Mesodermal cell (in vitro differentiated cells): ENCODE data around the gene NEDD4L.
A peak's percentile ranks its signal among the peaks of the same experiment; 100 is the strongest.

Source experiments
- H3K27ac ChIP-seq: 2 replicates; pipeline ENCODE4 v1.7.0; 2013; ENCODE audit warnings: mild to moderate bottlenecking, low read depth, low read length, moderate library complexity; ENCODE audit not compliant: severe bottlenecking
- H3K36me3 ChIP-seq: 2 replicates; pipeline ENCODE4 v1.7.1; 2013; ENCODE audit warnings: mild to moderate bottlenecking, low read length, moderate library complexity; ENCODE audit not compliant: control insufficient read depth, insufficient read depth
- H3K4me1 ChIP-seq: one replicate; pipeline ENCODE4 v1.7.1; 2013; ENCODE audit warnings: mild to moderate bottlenecking, low read length; ENCODE audit not compliant: insufficient read depth, control insufficient read depth, poor library complexity, severe bottlenecking
- H3K4me3 ChIP-seq: 2 replicates; pipeline ENCODE4 v1.7.0; 2013; ENCODE audit warnings: low read length, control low read depth, mild to moderate bottlenecking; ENCODE audit not compliant: insufficient read depth, poor library complexity, severe bottlenecking; ENCODE audit errors: extremely low read depth
- H3K9me3 ChIP-seq: 2 replicates; pipeline ENCODE4 v1.7.1; 2013; ENCODE audit warnings: mild to moderate bottlenecking, low read length, moderate library complexity; ENCODE audit not compliant: control insufficient read depth
- WGBS, 2 experiments: methylation state at CpG; one replicate each; pipeline ENCODE4 v1.1.5; 2013; ENCODE audit warnings: missing lambda C conversion rate in 2 of 2; ENCODE audit not compliant: insufficient coverage in 2 of 2; 5-methylcytosine and 5-hydroxymethylcytosine counted together

Gene NEDD4L

DNA sequence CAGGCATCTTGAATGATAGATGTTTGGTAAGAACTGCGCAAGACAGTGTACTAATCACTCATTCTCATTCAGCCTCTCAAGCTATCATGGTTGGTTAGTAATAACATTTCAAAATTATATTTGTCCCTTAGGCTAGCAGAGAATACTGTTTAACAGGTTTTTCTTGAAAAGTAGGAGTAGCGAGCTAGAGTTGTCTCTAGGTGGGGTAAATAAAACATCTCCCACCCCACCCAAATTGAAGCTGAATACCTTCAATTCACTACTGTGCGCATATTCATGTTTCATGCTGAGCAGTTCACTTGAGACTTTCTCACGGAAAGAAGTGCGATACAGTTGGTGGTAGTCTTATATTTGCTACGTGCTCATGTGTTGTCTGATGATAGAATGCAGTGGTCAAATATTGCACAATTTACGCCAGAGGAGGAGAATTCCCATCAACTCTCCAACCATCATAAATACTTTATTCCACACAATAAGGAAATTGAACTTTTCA lies 49.3 kb downstream of the NEDD4L start:
- H3K27ac ChIP-seq: no peak overlapping the region
- no CpG with 5 or more reads among the region's 7 CpGs for WGBS, 2 experiments
- H3K4me3 ChIP-seq: no peak overlapping the region
- peaks cover 20% of the 10 kb centered on the region for H3K4me1 ChIP-seq
- H3K36me3 ChIP-seq: no peaks in the 10 kb centered on the region
- H3K9me3 ChIP-seq: no peaks in the 10 kb centered on the region

DNA sequence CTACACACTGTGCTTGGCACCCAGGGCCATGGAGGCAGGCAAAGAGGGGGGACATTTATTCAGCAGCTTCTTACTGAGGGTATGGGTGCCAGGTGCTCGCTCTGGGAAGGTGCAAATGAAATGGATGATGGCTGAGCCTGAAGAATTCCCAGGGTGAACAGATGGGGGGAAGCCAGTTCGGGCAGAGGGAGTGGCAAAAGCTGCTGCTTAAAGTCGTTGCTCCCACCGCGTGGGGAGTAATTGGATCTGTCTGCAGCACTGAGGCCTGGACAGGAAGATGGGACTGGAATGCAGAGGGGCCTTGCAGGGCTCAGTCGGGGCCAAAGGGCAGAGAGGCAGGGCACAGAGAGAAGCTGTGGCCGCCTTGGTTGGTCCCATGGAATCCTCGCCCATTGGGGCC lies 51.2 kb downstream of the NEDD4L start:
- Histone ChIP-seq H3K27ac (no peak overlapping the region), H3K9me3 (no peaks in the 10 kb centered on the region), H3K4me1 (peaks cover 23% of the 10 kb centered on the region), H3K4me3 (no peak overlapping the region), H3K36me3 (no peaks in the 10 kb centered on the region)
- WGBS, 2 experiments: 71 to 76% methylated on average over 7 of the region's 8 CpGs

DNA sequence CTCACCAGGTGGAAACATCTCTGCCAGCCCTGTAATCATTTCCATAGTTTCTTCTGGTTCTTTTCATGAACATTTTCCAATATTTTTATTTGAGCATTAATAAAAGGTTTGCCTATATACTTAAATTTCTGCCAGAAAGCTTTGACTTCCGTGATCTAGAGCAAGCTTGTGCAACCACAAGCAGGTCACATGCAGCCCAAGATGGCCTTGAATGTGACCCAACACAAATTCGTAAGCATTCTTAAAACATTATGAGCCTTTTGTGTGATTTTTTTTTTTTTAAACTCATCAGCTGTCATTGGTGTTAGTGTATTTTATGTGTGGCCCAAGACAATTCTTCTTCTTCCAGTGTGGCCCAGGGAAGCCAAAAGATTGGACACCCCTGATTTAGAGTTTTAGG lies 51.6 kb downstream of the NEDD4L start:
- H3K27ac ChIP-seq: no peak overlapping the region
- WGBS, 2 experiments: 100% methylated on average over 1 of the region's 2 CpGs; no CpG with 5 or more reads in 1 of the 2 experiments

DNA sequence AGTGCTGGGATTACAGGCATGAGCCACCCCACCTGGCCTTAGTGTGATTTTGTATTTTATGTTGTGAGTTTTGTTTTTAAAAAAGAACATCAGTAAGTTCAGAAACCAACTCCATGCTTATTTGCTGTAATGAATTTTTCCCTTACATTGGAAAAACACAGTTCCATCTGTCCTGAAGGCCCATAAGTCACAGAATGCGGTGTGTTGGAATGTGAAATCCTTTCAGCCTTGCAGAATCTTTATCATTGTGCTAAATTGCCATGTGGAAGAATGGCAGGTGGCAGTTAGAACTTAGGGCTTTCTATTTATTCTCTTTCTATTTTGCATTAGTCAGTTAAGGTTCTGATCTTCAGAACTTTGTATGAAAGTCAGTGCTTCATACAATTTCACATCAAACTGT lies 52.6 kb downstream of the NEDD4L start:
- Histone ChIP-seq H3K36me3 (no peaks in the 10 kb centered on the region), H3K27ac (peak overlapping the region; percentile 75), H3K4me3 (no peak overlapping the region), H3K4me1 (peaks cover 19% of the 10 kb centered on the region), H3K9me3 (no peaks in the 10 kb centered on the region)
- WGBS, 2 experiments: no CpG with 5 or more reads among the region's 1 CpG

More for the DNA sequence above, 51.6 kb downstream of the NEDD4L start:
- no peaks in the 10 kb centered on the region for H3K9me3 ChIP-seq
- no peaks in the 10 kb centered on the region for H3K36me3 ChIP-seq
- peaks cover 23% of the 10 kb centered on the region for H3K4me1 ChIP-seq
- H3K4me3 ChIP-seq: no peak overlapping the region

DNA sequence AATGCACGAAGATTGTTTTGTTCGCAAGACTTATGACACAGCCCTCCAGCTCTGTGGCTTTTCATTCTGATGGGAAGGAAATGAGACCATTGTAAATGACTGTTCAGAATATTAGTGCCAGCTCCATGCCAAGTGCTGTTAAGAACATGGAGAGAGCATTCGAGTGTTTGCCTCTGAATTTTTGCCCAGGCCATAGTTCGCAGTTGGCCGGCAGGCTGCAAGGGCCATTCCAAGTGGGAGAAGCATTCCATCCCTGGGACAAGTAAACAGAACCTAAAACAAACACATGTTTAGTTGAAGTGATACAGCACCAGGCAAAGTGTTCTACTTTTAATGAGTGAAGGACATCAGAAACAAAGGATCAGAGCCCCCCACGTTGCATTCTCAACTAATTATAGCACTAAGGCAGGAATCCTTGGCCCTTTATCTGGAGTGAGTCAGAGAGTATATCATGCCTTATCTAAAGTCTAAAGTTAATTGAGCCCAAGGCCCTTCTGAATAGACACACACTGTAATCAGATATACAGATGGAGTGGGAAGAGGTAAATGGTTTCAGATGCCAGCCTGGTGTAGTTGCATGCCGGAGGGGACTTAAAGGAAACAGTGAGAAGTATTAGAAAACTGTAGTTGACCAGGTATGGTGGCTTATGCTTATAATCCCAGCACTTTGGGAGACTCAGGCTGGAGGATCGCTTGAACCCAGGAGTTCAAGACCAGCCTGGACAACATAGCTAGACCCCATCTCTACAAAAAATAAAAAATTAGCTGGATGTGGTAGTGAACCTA lies 53.3 kb downstream of the NEDD4L start:
- WGBS, 2 experiments: 90 to 91% methylated on average over 5 of the region's 8 CpGs
- Histone ChIP-seq H3K36me3 (no peaks in the 10 kb centered on the region), H3K4me1 (peaks cover 19% of the 10 kb centered on the region), H3K9me3 (no peaks in the 10 kb centered on the region), H3K27ac (peak overlapping the region; percentile 75), H3K4me3 (no peak overlapping the region)

DNA sequence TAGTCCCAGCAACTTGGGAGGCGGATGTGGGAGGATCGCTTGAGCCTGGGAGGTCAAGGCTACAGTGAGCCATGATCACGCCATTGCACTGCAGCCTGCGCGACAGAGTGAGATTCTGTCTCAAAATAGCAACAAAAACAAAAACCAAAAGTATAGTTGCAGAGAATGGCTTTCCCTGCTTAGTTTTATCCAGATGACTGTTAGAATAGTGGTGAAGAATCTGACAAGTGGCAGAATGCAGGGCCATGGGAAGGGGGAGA lies 53.8 kb downstream of the NEDD4L start:
- WGBS, 2 experiments: 100% methylated on average over 3 of the region's 5 CpGs
- Histone ChIP-seq H3K27ac (no peak overlapping the region), H3K4me1 (peaks cover 19% of the 10 kb centered on the region), H3K4me3 (no peak overlapping the region), H3K36me3 (no peaks in the 10 kb centered on the region), H3K9me3 (no peaks in the 10 kb centered on the region)

DNA sequence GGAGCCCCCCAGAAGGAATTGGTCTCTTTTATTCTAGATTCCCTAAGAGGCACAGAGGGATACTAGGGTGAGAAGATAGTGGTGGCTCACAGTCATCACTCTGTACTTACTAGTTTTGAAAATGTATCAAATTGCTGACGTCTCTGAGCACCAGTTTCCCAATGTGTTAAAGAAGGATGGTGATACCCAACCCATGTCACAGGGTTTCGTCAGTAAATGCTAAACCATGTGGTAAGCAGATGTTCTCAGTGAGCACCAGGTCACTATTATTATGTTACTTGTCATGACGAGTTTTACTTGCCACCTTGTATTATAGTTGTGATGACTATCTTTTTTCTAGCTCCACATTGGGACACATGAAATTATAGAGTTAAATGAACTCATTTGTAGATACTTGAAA lies 54.7 kb downstream of the NEDD4L start:
- no peaks in the 10 kb centered on the region for H3K36me3 ChIP-seq
- 100% methylated on average over 2 of the region's 3 CpGs for WGBS, 2 experiments
- no peak overlapping the region for H3K27ac ChIP-seq
- H3K4me1 ChIP-seq: peaks cover 19% of the 10 kb centered on the region
- no peak overlapping the region for H3K4me3 ChIP-seq
- H3K9me3 ChIP-seq: no peaks in the 10 kb centered on the region

DNA sequence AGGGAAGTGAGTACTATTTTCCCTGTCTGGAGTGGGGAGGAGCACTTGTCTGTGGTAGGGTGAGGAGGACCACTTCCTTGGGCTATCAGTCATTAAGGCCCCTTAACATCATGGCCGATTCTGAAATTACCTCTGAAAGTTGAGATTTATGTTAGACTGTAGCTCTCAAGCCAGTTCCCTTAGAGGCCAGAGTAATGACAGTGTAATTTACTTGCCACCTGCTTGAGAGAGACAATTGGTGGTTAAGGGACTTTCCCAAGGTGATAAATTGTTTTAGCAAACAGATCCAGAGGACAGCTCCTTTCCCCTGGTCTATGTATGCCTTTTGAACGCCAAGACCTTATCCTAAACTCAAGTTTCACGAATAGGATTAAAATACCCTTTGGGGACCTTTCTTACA lies 56.1 kb downstream of the NEDD4L start:
- Histone ChIP-seq H3K4me1 (peaks cover 14% of the 10 kb centered on the region), H3K4me3 (no peak overlapping the region), H3K27ac (no peak overlapping the region), H3K36me3 (no peaks in the 10 kb centered on the region), H3K9me3 (peaks cover 4% of the 10 kb centered on the region)
- WGBS, 2 experiments: 96% methylated on average over 3 of the region's 3 CpGs

DNA sequence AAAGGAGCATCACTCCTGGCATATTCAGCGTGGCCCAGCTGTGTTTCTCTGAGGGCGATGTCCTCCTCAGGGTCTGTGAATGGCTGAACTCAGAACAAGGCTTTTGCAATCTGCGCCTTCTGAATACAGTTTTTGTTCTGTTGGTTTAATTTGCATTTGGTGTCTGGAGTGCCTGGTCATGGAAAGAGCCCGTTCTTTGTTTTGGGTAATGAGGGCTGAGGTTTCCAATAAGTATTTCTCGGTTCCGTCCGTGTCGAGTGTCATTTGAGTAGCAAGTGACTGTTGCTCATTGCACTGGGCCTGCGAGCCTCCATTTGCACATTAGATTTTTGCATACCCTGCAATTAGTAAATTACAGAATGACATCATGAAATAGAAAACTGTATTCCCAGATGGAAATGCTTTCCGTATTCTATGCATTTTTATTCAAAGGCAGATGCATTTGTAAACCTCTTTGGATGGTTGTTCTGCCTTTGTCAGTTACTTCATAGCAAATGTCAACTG lies 57.3 kb downstream of the NEDD4L start:
- peaks cover 10% of the 10 kb centered on the region for H3K4me1 ChIP-seq
- H3K9me3 ChIP-seq: peaks cover 4% of the 10 kb centered on the region
- H3K36me3 ChIP-seq: no peaks in the 10 kb centered on the region
- no peak overlapping the region for H3K4me3 ChIP-seq
- H3K27ac ChIP-seq: no peak overlapping the region
- 86 to 88% methylated on average over 3 to 5 of the region's 10 CpGs for WGBS, 2 experiments

DNA sequence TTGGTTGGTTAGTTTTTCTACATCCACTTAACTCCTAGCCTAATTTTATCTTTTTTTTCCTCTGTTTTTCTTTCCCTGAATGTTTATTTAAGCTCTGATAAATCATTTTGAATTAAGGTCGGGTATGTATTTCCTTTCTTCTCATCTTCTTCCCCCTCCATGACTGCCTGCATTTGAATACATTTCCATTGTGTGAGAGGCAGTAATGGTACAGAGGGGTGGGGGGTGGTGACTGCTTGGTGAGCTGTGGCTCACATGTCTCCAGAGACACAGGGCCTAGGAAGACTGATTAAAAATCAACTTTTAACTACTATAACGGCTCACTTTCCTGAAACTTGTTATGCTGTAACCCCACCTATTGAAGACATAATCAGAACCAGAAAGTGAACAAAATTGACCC lies 58.0 kb downstream of the NEDD4L start:
- 40% methylated on average over 1 of the region's 2 CpGs; no CpG with 5 or more reads in 1 of the 2 experiments for WGBS, 2 experiments
- H3K27ac ChIP-seq: no peak overlapping the region
- H3K4me3 ChIP-seq: no peak overlapping the region
- no peaks in the 10 kb centered on the region for H3K36me3 ChIP-seq
- H3K4me1 ChIP-seq: peaks cover 5% of the 10 kb centered on the region
- peaks cover 4% of the 10 kb centered on the region for H3K9me3 ChIP-seq

DNA sequence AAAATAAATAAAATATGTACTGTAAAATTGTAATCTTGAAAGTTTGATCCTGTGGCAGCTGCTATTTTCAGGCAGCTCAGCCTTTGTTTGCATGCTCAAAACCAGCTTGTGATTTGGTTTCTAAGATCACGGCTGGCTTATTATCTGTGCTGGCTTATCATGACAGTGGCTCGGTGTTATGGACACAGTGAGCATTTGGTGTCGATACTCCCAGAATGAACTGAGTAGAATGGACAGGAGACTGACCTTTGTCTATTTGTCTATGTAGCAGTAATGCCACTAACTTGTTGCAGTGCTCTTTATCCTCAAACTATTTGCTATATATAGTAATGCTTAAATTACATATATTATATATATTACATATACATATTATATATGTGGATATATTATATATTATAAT lies 58.8 kb downstream of the NEDD4L start:
- Histone ChIP-seq H3K36me3 (no peaks in the 10 kb centered on the region), H3K4me3 (no peak overlapping the region), H3K4me1 (peaks cover 3% of the 10 kb centered on the region), H3K27ac (no peak overlapping the region), H3K9me3 (peaks cover 4% of the 10 kb centered on the region)
- 95 to 97% methylated on average over 2 to 3 of the region's 3 CpGs for WGBS, 2 experiments
